CD4-positive, alpha-beta T cell (primary cell): ENCODE results near the gene LHX4. TPM values are rescaled to one million over a fixed set of nuclear protein-coding genes. Genes with fewer than 3 reads are reported as not detected.

Experiments used
- ATAC-seq: fragments of 200-7000 bp; cut with Tn5 transposase; one replicate; pipeline ENCODE4 v1.10.0; 2022; ENCODE audit warnings: mild to moderate bottlenecking; ENCODE audit not compliant: poor library complexity
- CTCF ChIA-PET: fragments of 350-600 bp; sonication (Branson Sonifier 250); formaldehyde crosslinking; loops from one replicate; lab custom pipeline; 2021; ENCODE audit warnings: antibody characterized with exemption, inconsistent platforms; lab: Charles Lee
- POLR2A ChIA-PET: fragments of 350-600 bp; sonication (Branson Sonifier 250); formaldehyde crosslinking; loops from one replicate; lab custom pipeline; 2021; ENCODE audit warnings: antibody characterized with exemption, inconsistent platforms; lab: Charles Lee
- DNase-seq, 14 experiments: peaks; one replicate each; pipeline ENCODE4 v3.0.0-alpha.2; 2013 to 2020; ENCODE audit warnings: mixed read lengths in 2 of 14
- H3K27ac ChIP-seq, 2 donors: one replicate each; pipeline versions ENCODE4 v1.5.1 to v1.7.0; 2013; ENCODE audit warnings: low read length in 2 of 2, low read depth in 1 of 2, mild to moderate bottlenecking in 1 of 2
- H3K27me3 ChIP-seq, 2 experiments: 1 replicate in 1 of 2; 2 replicates in 1 of 2; pipeline versions ENCODE4 v1.6.1 to v1.7.0; 2013; ENCODE audit warnings: low read length in 2 of 2, control low read depth in 1 of 2, mild to moderate bottlenecking in 1 of 2, moderate library complexity in 1 of 2; ENCODE audit not compliant: insufficient read depth in 2 of 2, control insufficient read depth in 1 of 2
- H3K36me3 ChIP-seq: one replicate; pipeline ENCODE4 v1.6.1; 2013; ENCODE audit warnings: low read length, control low read depth; ENCODE audit not compliant: insufficient read depth
- H3K4me1 ChIP-seq: one replicate; pipeline ENCODE4 v1.6.1; 2013; ENCODE audit warnings: low read length, control low read depth; ENCODE audit not compliant: insufficient read depth
- H3K4me3 ChIP-seq: one replicate; pipeline ENCODE4 v1.5.1; 2013; ENCODE audit warnings: mild to moderate bottlenecking, low read length, moderate library complexity
- H3K9me3 ChIP-seq, 2 experiments: 1 replicate in 1 of 2; 2 replicates in 1 of 2; pipeline versions ENCODE4 v1.6.1 to v1.7.0; 2013; ENCODE audit warnings: low read length in 2 of 2, mild to moderate bottlenecking in 2 of 2, control low read depth in 1 of 2, moderate library complexity in 1 of 2; ENCODE audit not compliant: control insufficient read depth in 1 of 2, insufficient read depth in 1 of 2
- H3K27ac Mint-ChIP-seq: one replicate; pipeline ENCODE4 v1.8.0; 2020; ENCODE audit warnings: mixed read lengths
- H3K27me3 Mint-ChIP-seq: one replicate; pipeline ENCODE4 v1.8.0; 2021; ENCODE audit warnings: mixed read lengths
- H3K36me3 Mint-ChIP-seq: one replicate; pipeline ENCODE4 v1.8.0; 2021; ENCODE audit warnings: low read depth, mixed read lengths
- H3K4me1 Mint-ChIP-seq: one replicate; pipeline ENCODE4 v1.8.0; 2021; ENCODE audit warnings: low read depth, mixed read lengths
- H3K4me3 Mint-ChIP-seq: one replicate; pipeline ENCODE4 v1.8.0; 2020; ENCODE audit warnings: mild to moderate bottlenecking, mixed read lengths
- H3K9me3 Mint-ChIP-seq: one replicate; pipeline ENCODE4 v1.8.0; 2020; ENCODE audit warnings: mixed read lengths
- intact Hi-C, 2 experiments: fragments of 100-400 bp; cut with DNase I in 1 of 2; cut with micrococcal nuclease in 1 of 2; formaldehyde crosslinking; loops; one replicate each; pipeline versions ENCODE4 v1.15.1 to v1.9.0; 2023 to 2025; cut with DNase I, micrococcal nuclease
- total RNA-seq, 174 experiments: library from RNA in 2 of 174; stranded (reverse) in 2 of 174; gene quantifications; one replicate each; pipeline ENCODE4 v1.2.3 and lab custom pipeline; 2021 to 2026
- TF ChIP-seq, protein P1 (sequence below): fragments of 200-600 bp; IDR thresholded peaks from one replicate; pipeline ENCODE4 v1.8.0; 2022; ENCODE audit warnings: antibody characterized with exemption, mild to moderate bottlenecking

The LHX4 gene
- total RNA-seq, 2 experiments from 2014 or later = 0.03 TPM; not detected in 1

DNA sequence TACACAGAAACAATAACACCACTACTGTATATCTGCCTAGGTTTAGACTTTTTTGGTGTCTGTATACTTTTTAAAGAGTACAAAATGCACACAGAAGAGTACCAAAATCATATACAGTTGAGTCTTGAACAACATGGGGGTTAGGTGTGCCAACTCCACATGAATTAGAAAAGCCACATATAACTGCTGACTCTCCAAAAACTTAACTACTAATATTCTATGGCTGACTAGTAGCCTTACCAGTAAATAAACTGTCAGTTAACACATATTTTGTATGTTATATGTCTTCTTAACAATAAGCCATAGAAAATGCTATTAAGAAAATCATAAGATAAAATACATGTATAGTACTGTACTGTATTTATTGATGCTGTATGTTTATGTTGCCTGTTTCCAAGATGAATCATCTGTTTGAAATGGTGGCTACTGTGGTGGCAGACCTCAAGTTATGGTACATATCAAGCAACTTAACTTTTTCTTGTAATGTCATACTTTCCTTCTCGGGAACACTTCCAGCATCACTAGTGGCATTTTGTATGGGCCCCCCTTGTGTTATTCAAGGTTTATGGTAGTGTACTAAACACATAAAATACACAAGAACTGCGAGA lies 71.2 kb downstream of the LHX4 start:
- Histone ChIP-seq H3K9me3 (no peaks in the 10 kb centered on the region), H3K36me3 (no peaks in the 10 kb centered on the region), H3K4me3 (no peak overlapping the region), H3K27me3 (no peaks in the 10 kb centered on the region), H3K4me1 (no peaks in the 10 kb centered on the region), H3K27ac (no peak overlapping the region)
- Mint-ChIP-seq H3K4me1 (peaks cover 21% of the 10 kb centered on the region), H3K27me3 (no peaks in the 10 kb centered on the region), H3K9me3 (peaks cover under 1% of the 10 kb centered on the region), H3K27ac (no peak overlapping the region), H3K36me3 (peaks cover 8% of the 10 kb centered on the region), H3K4me3 (no peak overlapping the region)
- ChIA-PET POLR2A (no interaction called here), CTCF (no interaction called here)
- ATAC-seq (no peak), DNase-seq (no peak)
- TF ChIP-seq, protein P1, sequence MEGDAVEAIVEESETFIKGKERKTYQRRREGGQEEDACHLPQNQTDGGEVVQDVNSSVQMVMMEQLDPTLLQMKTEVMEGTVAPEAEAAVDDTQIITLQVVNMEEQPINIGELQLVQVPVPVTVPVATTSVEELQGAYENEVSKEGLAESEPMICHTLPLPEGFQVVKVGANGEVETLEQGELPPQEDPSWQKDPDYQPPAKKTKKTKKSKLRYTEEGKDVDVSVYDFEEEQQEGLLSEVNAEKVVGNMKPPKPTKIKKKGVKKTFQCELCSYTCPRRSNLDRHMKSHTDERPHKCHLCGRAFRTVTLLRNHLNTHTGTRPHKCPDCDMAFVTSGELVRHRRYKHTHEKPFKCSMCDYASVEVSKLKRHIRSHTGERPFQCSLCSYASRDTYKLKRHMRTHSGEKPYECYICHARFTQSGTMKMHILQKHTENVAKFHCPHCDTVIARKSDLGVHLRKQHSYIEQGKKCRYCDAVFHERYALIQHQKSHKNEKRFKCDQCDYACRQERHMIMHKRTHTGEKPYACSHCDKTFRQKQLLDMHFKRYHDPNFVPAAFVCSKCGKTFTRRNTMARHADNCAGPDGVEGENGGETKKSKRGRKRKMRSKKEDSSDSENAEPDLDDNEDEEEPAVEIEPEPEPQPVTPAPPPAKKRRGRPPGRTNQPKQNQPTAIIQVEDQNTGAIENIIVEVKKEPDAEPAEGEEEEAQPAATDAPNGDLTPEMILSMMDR = no peak
- intact Hi-C loops = no loop called here

DNA sequence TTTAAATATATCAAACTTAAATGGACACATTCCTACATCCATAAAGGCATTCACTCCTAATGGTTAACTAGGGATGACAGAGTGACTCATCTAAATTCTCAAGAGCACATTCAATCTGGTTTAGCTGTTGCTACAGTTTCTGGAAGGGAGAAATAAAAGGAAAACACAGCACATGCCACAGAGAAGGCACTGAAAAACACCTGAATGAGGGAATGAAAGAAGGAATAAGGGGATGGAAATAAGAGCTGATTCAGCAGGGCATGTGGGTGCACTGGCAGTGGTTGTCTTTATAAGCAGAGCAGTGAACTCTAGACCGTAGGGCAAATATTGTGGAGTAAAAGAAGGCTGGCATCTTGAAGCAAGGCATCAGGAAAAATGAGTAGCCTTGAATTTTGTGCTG lies 79.3 kb downstream of the LHX4 start:
- ChIA-PET POLR2A (no interaction called here), CTCF (no interaction called here)
- Mint-ChIP-seq H3K36me3 (peaks cover 73% of the 10 kb centered on the region), H3K9me3 (peaks cover 15% of the 10 kb centered on the region), H3K4me3 (no peak overlapping the region), H3K27me3 (no peaks in the 10 kb centered on the region), H3K27ac (no peak overlapping the region), H3K4me1 (no peaks in the 10 kb centered on the region)
- H3K27ac ChIP-seq = no peak overlapping the region
- ATAC-seq = no peak
- no peaks in the 10 kb centered on the region for H3K27me3 ChIP-seq
- TF ChIP-seq, protein P1 = no peak
- no peak overlapping the region for H3K4me3 ChIP-seq
- H3K36me3 ChIP-seq = peaks cover 2% of the 10 kb centered on the region
- H3K9me3 ChIP-seq = peaks cover 0 to 5% of the 10 kb centered on the region in 2 experiments
- DNase-seq = no peak
- intact Hi-C loops = no loop called here
- H3K4me1 ChIP-seq = no peaks in the 10 kb centered on the region

DNA sequence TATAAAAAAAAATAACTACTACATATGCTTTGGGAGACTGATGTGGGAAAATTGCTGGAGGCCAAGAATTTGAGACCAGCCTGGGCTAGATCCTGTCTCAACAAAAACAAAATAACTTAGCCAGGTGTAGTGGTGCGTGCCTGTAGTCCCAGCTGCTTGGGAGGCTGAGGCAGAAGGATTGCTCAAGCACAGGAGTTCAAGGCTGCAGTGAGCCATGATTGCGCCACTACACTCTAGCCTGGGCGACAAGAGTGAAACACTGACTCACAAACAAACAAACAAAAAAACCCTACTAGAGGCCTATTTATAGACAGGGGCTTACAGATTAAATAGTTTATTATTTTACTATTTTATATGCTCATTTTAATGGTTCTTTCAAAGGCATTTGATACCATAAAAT lies 80.0 kb downstream of the LHX4 start:
- ChIA-PET CTCF (no interaction called here), POLR2A (no interaction called here)
- no peaks in the 10 kb centered on the region for H3K4me1 Mint-ChIP-seq

More for the DNA sequence above, 80.0 kb downstream of the LHX4 start:
- Histone ChIP-seq H3K27ac (no peak overlapping the region), H3K36me3 (peaks cover 2% of the 10 kb centered on the region), H3K9me3 (peaks cover 0 to 5% of the 10 kb centered on the region in 2 experiments), H3K27me3 (no peaks in the 10 kb centered on the region), H3K4me1 (no peaks in the 10 kb centered on the region), H3K4me3 (no peak overlapping the region)
- DNase-seq = no peak
- peaks cover 81% of the 10 kb centered on the region for H3K36me3 Mint-ChIP-seq
- no peak overlapping the region for H3K27ac Mint-ChIP-seq
- TF ChIP-seq, protein P1 = no peak
- no peak overlapping the region for H3K4me3 Mint-ChIP-seq
- intact Hi-C loops = no loop called here
- H3K27me3 Mint-ChIP-seq = no peaks in the 10 kb centered on the region
- peaks cover 15% of the 10 kb centered on the region for H3K9me3 Mint-ChIP-seq
- no peak for ATAC-seq
